NCI-H2196 treated with DMSO at 0.1 percent for 48 hours (cell line): ENCODE measurements around the gene SPRR4.
"Not testable (repeated sequence)": the region's sequence is repeated elsewhere in the genome, so short reads cannot be mapped to it uniquely, and the experiment has no call there.

Experiments
- DNase-seq: peaks from one replicate; lab custom pipeline; 2025; ENCODE audit not compliant: unreplicated experiment; lab: John Stamatoyannopoulos, UW

The SPRR4 gene

GRCh38 chr1:153011235-153011758 is 40.8 kb downstream of the SPRR4 start:
- not testable (repeated sequence) for DNase-seq

GRCh38 chr1:153021829-153022228 is 51.4 kb downstream of the SPRR4 start:
- not testable (repeated sequence) for DNase-seq
